ENCODE data around the gene CARD11. TPM values are rescaled to one million over a fixed set of nuclear protein-coding genes. Genes with fewer than 3 reads are reported as not detected.

Gene CARD11
- total RNA-seq, 6 experiments from 2014 or later, result 0.37 to 0.90 (median 0.50) TPM

DNA sequence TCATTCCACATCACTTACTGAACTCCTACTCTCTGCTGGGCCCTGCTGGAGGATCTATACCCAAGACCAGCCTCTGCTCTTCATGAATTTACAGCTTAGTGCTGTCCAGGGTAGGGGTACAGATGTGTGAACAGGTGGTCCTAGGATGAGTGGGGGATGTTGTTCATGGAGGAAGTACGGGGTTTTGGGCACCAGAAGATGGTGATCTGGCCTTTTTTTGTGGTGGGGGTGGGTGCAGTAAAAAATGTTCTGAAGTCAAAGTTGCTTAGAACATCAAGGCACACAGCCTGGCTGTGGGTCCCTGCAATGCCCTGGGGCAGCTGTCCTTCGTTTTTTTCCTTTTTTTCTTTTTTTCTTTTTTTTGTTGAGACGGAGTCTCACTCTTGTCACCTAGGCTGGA is 165.4 kb downstream of the CARD11 start:
- no peaks in the 10 kb centered on the region for H3K36me3 ChIP-seq
- H3K9me3 ChIP-seq, result no peaks in the 10 kb centered on the region
- no peak for DNase-seq
- WGBS (ENCODE audit: insufficient coverage, low coverage, low lambda C conversion rate, missing lambda C conversion rate), result 33% methylated on average over 3 of the region's 3 CpGs
- no peak for ATAC-seq
- H3K27ac ChIP-seq, result no peak overlapping the region
- no peaks in the 10 kb centered on the region for H3K27me3 ChIP-seq
- no peak overlapping the region for H3K4me3 ChIP-seq
- H3K4me1 ChIP-seq, result no peaks in the 10 kb centered on the region
- no peak for TF ChIP-seq POLR2A (IDR thresholded peaks at IDR 0.05)
- TF ChIP-seq, protein P1, sequence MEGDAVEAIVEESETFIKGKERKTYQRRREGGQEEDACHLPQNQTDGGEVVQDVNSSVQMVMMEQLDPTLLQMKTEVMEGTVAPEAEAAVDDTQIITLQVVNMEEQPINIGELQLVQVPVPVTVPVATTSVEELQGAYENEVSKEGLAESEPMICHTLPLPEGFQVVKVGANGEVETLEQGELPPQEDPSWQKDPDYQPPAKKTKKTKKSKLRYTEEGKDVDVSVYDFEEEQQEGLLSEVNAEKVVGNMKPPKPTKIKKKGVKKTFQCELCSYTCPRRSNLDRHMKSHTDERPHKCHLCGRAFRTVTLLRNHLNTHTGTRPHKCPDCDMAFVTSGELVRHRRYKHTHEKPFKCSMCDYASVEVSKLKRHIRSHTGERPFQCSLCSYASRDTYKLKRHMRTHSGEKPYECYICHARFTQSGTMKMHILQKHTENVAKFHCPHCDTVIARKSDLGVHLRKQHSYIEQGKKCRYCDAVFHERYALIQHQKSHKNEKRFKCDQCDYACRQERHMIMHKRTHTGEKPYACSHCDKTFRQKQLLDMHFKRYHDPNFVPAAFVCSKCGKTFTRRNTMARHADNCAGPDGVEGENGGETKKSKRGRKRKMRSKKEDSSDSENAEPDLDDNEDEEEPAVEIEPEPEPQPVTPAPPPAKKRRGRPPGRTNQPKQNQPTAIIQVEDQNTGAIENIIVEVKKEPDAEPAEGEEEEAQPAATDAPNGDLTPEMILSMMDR (IDR thresholded peaks at IDR 0.05), result no peak
- intact Hi-C loops (cut with DNase I), result no loop called here

DNA sequence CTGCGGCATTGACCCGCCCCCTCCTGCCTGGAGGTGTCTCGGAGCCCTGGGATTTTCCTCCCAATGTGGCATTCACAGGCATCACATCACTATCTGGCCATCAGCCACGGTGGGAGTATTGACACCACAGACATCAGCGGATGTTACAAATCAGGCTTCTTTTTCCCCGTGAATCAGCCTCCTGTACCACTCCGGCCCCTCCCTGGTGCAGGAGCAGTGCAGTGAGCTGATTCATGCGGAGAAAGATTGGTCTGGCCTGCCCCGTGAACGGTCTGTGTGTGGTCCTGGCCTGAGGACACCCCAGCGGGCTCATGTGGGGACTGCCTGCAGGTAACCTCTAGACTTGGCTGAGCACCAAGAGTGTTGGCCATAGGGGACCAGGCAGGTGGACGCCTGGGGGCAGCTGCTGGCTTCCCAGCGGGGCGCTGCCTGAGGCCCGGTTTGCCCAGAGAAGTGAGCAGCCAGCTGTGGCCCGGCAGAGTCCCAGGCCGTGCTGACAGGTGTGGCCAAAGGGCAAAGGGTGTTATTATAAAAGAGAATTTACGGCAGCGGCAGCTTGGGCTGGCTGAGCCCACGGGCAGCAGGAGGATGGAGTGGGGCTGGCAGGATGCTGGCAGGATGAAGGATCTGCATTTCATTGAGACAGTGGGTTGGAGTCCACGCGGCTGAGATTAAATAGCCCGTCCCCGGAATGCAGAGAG is 167.5 kb downstream of the CARD11 start:
- H3K4me3 ChIP-seq, result no peak overlapping the region
- DNase-seq, result no peak
- no peak for ATAC-seq
- no peak overlapping the region for H3K27ac ChIP-seq
- no peaks in the 10 kb centered on the region for H3K4me1 ChIP-seq
- intact Hi-C loops (cut with DNase I), result no loop called here
- H3K36me3 ChIP-seq, result no peaks in the 10 kb centered on the region
- H3K9me3 ChIP-seq, result no peaks in the 10 kb centered on the region
- no peaks in the 10 kb centered on the region for H3K27me3 ChIP-seq
- WGBS (ENCODE audit: insufficient coverage, low coverage, low lambda C conversion rate, missing lambda C conversion rate), result 70% methylated on average over 14 of the region's 24 CpGs
- no peak for TF ChIP-seq POLR2A (IDR thresholded peaks at IDR 0.05)
- TF ChIP-seq, protein P1 (IDR thresholded peaks at IDR 0.05), result no peak

DNA sequence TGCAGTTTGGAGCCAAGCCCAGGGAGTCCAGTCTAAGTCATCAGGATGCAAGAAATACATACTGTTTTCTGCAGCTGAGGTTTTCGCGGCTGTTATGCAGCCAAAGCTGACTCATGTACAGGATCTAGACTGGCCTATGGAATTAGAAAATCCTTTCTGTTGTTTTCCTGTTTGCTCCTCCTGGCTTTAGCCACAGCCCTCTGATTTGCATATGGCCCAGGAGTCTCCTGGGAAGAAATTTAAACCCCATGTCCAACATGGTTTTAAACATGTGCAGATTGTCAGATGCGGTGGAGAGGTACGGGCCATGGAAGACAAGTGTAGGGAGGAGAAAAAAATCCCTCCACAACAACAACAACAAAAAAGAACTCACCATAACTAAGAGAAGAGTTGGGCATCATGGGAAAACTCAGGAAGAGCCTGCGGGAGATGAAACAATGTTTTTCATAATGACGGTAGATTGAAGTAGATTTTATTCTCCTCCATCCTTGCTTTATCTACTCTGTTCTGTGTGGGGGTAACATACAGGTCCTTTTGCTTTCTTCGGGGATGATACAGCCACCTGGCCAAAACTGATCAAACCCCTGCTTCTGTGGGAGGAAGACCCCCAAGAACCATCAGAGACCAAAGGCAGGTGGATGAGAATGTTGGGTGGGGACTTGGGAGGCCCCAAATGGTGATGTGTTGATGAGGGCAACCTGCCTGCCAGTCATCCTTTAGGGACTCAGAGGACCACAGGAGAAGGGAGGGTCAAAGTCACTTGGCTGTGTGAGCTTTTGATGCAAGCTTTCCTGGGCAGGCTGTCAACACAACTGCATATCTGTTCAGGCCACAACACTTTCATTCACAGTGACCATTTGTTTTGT is 169.7 kb downstream of the CARD11 start:
- H3K4me1 ChIP-seq, result no peaks in the 10 kb centered on the region
- 40% methylated on average over 7 of the region's 7 CpGs for WGBS (ENCODE audit: insufficient coverage, low coverage, low lambda C conversion rate, missing lambda C conversion rate)
- no peaks in the 10 kb centered on the region for H3K27me3 ChIP-seq
- peak in 3 of 4 donors; percentile 45 to 65 (median 45) for ATAC-seq
- no peaks in the 10 kb centered on the region for H3K36me3 ChIP-seq
- no peaks in the 10 kb centered on the region for H3K9me3 ChIP-seq
- no peak for TF ChIP-seq POLR2A (IDR thresholded peaks at IDR 0.05)
- TF ChIP-seq, protein P1 (IDR thresholded peaks at IDR 0.05), result no peak
- H3K4me3 ChIP-seq, result no peak overlapping the region
- DNase-seq, result no peak
- intact Hi-C loops (cut with DNase I), result no loop called here
- no peak overlapping the region for H3K27ac ChIP-seq

DNA sequence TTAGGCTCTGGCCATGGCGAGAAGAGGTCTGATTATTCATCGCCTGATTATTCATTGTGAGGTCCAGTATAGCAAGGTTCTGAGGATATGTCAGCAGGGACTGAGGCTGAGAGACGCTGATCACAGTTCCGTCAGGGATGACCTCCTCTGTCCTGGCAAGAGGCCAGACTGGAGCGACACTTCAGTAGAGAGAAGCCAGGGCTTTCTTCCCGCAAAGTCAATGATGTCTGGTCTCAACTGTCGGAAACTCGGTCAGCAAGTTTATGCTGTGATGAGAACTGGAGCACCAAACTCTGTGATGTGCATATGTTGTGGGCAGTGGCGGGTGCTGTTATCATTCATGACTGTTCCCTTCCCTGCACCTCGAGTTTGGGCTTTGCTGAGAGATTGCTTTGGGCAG is 170.5 kb downstream of the CARD11 start:
- intact Hi-C loops (cut with DNase I), result no loop called here
- peak in 2 of 3 donors; percentile 58 to 61 for DNase-seq
- no peak overlapping the region for H3K4me3 ChIP-seq
- no peaks in the 10 kb centered on the region for H3K4me1 ChIP-seq
- 63% methylated on average over 2 of the region's 10 CpGs for WGBS (ENCODE audit: insufficient coverage, low coverage, low lambda C conversion rate, missing lambda C conversion rate)
- H3K9me3 ChIP-seq, result no peaks in the 10 kb centered on the region
- H3K27ac ChIP-seq, result no peak overlapping the region
- peak; percentile 53 to 66 (median 57) for ATAC-seq
- H3K27me3 ChIP-seq, result no peaks in the 10 kb centered on the region
- H3K36me3 ChIP-seq, result no peaks in the 10 kb centered on the region
- TF ChIP-seq POLR2A (IDR thresholded peaks at IDR 0.05), result no peak
- TF ChIP-seq, protein P1 (IDR thresholded peaks at IDR 0.05), result no peak

All from right lobe of liver (tissue), 6 donors.